ENCODE data around the gene ZCWPW1. TPM values are rescaled to one million over a fixed set of nuclear protein-coding genes. Genes with fewer than 3 reads are reported as not detected.

ZCWPW1 gene
- total and polyA plus RNA-seq, 2 experiments from 2014 or later = 7.9 to 13.0 TPM

GRCh38 chr7:100430493-100431285, 2.2 kb upstream of the ZCWPW1 start:
- peak; percentile 30 to 38 for DNase-seq (ENCODE audit: low read depth in 1 of 2, low spot score in 1 of 2)
- H3K27ac ChIP-seq = peak overlapping the region; percentile 100
- H3K9me3 ChIP-seq (ENCODE audit: low read depth) = no peaks in the 10 kb centered on the region
- H3K4me3 ChIP-seq = peak overlapping the region; percentile 77
- no peak for TF ChIP-seq CTCF (IDR thresholded peaks at IDR 0.05; ENCODE audit: low read depth, low read length)
- peaks cover 9% of the 10 kb centered on the region for H3K36me3 ChIP-seq
- H3K4me1 ChIP-seq (ENCODE audit: low read depth) = peaks cover 27% of the 10 kb centered on the region
- H3K27me3 ChIP-seq = no peaks in the 10 kb centered on the region

GRCh38 chr7:100429637-100430492, 1.4 kb upstream of the ZCWPW1 start, which contains the start of gene MEPCE:
Gene MEPCE (plus strand): TSS chr7:100429831. CDS start chr7:100430019, 188 bp downstream.
- no peak for TF ChIP-seq CTCF (IDR thresholded peaks at IDR 0.05; ENCODE audit: low read depth, low read length)
- peak; percentile 97 to 99 for DNase-seq (ENCODE audit: low read depth in 1 of 2, low spot score in 1 of 2)
- Histone ChIP-seq H3K36me3 (peaks cover 9% of the 10 kb centered on the region), H3K4me3 (peak within 1 kb of the TSS; percentile 77), H3K27ac (peak within 1 kb of the TSS; percentile 100), H3K4me1 (ENCODE audit: low read depth) (peaks cover 22% of the 10 kb centered on the region), H3K9me3 (ENCODE audit: low read depth) (no peaks in the 10 kb centered on the region), H3K27me3 (no peaks in the 10 kb centered on the region)

GRCh38 chr7:100428967-100429636, 599 bp upstream of the ZCWPW1 start:
- TF ChIP-seq CTCF (IDR thresholded peaks at IDR 0.05; ENCODE audit: low read depth, low read length) = no peak
- Histone ChIP-seq H3K27me3 (no peaks in the 10 kb centered on the region), H3K9me3 (ENCODE audit: low read depth) (no peaks in the 10 kb centered on the region), H3K27ac (peak overlapping the region; percentile 100), H3K4me3 (peak overlapping the region; percentile 77), H3K4me1 (ENCODE audit: low read depth) (peaks cover 22% of the 10 kb centered on the region), H3K36me3 (peaks cover 6% of the 10 kb centered on the region)
- DNase-seq (ENCODE audit: low read depth in 1 of 2, low spot score in 1 of 2) = peak; percentile 100

- Histone ChIP-seq H3K27ac (peak overlapping the region; percentile 100), H3K4me3 (peak overlapping the region; percentile 77), H3K9me3 (ENCODE audit: low read depth) (no peaks in the 10 kb centered on the region), H3K36me3 (no peaks in the 10 kb centered on the region), H3K4me1 (ENCODE audit: low read depth) (peaks cover 21% of the 10 kb centered on the region), H3K27me3 (no peaks in the 10 kb centered on the region)
- no peak for TF ChIP-seq CTCF (IDR thresholded peaks at IDR 0.05; ENCODE audit: low read depth, low read length)
- no peak for DNase-seq (ENCODE audit: low read depth in 1 of 2, low spot score in 1 of 2)
Measured at GRCh38 chr7:100427762-100428198, 723 bp downstream of the ZCWPW1 start.

GRCh38 chr7:100426516-100426915, 2.0 kb downstream of the ZCWPW1 start:
- no peak for DNase-seq (ENCODE audit: low read depth in 1 of 2, low spot score in 1 of 2)
- TF ChIP-seq CTCF (IDR thresholded peaks at IDR 0.05; ENCODE audit: low read depth, low read length) = no peak
- Histone ChIP-seq H3K4me1 (ENCODE audit: low read depth) (peaks cover 9% of the 10 kb centered on the region), H3K36me3 (no peaks in the 10 kb centered on the region), H3K27ac (no peak overlapping the region), H3K9me3 (ENCODE audit: low read depth) (no peaks in the 10 kb centered on the region), H3K4me3 (no peak overlapping the region), H3K27me3 (no peaks in the 10 kb centered on the region)
